Measurements from ENCODE around the gene PRAMEF4. TPM values are rescaled to one million over a fixed set of nuclear protein-coding genes. Genes with fewer than 3 reads are reported as not detected.
"Not testable (repeated sequence)": the region's sequence is repeated elsewhere in the genome, so short reads cannot be mapped to it uniquely, and the experiment has no call there.

The PRAMEF4 gene
- total RNA-seq, 2 experiments from 2014 or later: not detected

DNA sequence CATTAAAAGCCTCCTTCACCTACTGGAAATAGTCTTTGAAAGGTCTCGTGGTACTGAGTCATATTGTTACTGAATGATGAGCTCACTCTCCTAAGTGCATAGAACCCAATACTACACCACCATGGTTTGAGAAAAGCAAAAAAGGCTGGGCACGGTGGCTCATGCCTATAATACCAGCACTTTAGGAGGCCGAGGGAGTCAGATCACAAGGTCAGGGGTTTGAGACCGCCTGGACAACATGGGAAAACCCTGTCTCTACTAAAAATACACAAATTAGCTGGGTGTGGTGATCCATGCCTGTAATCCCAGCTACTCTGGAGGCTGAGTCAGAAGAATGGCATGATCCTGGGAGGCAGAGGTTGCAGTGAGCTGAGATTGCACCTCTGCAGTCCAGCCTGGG, 34.2 kb downstream of the PRAMEF4 start:
- Mint-ChIP-seq H3K9me3 (peaks cover 3% of the 10 kb centered on the region), H3K27me3 (peaks cover 8% of the 10 kb centered on the region), H3K4me3 (no peak overlapping the region), H3K27ac (no peak overlapping the region), H3K36me3 (ENCODE audit: low read depth) (no peaks in the 10 kb centered on the region), H3K4me1 (ENCODE audit: low read depth) (no peaks in the 10 kb centered on the region)
- intact Hi-C loops (cut with micrococcal nuclease): no loop called here
- CTCF ChIA-PET: no interaction called here
- DNase-seq: no peak
- no peak for ATAC-seq
- no peak for TF ChIP-seq CTCF (IDR thresholded peaks at IDR 0.05)
- POLR2A ChIA-PET: no interaction called here

DNA sequence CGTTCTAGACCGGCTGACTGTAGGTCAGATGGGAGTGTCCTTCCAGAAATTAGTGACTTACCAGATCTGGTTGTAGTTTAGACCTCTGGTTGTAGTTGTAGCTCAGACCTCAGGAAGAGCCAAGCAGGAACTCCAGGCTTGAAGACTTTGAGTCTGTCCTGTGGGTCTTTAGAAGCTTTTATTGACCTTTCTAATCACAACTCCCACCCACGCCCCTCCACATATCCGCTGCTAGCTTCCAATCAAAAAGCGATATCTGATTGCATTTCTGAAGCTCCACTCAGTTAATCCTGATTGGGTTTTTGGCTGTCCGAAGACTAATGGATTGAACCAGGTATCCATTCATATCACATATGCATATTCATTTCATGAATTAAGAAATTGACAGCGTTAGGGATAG, 37.4 kb downstream of the PRAMEF4 start, which contains the start of gene HNRNPCL1:
Gene HNRNPCL1 (minus strand): TSS at position 101 of the 400 bp plus-strand sequence. CDS start 431 bp downstream, outside the sequence.
- H3K27ac Mint-ChIP-seq, CTCF ChIA-PET: not testable (repeated sequence)

GRCh38 chr1:12833251-12833650, 52.8 kb downstream of the PRAMEF4 start:
- H3K4me3 Mint-ChIP-seq; H3K9me3 Mint-ChIP-seq; H3K27me3 Mint-ChIP-seq; ATAC-seq; H3K36me3 Mint-ChIP-seq (ENCODE audit: low read depth); H3K4me1 Mint-ChIP-seq (ENCODE audit: low read depth); H3K27ac Mint-ChIP-seq; DNase-seq; CTCF ChIA-PET; POLR2A ChIA-PET; intact Hi-C loops (cut with micrococcal nuclease): not testable (repeated sequence)

More for the DNA sequence above, 37.4 kb downstream of the PRAMEF4 start, which contains the start of gene HNRNPCL1:
- DNase-seq; H3K9me3 Mint-ChIP-seq; H3K4me1 Mint-ChIP-seq (ENCODE audit: low read depth); ATAC-seq; POLR2A ChIA-PET; H3K36me3 Mint-ChIP-seq (ENCODE audit: low read depth); H3K27me3 Mint-ChIP-seq; H3K4me3 Mint-ChIP-seq; intact Hi-C loops (cut with micrococcal nuclease): not testable (repeated sequence)

DNA sequence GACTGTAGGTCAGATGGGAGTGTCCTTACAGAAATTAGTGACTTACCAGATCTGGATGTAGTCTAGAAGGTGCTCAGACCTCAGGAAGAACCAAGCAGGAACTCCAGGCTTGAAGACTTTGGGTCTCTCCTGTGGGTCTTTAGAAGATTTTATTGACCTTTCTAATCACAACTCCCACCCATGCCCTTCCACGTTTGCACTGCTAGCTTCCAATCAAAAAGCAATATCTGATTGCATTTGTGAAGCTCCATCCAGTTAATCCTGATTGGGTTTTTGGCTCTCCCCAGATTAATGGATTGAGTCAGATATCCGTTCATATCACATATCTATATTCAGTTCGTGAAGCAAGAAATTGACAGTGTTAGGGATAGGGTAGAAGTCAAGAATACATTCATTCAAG, 54.7 kb downstream of the PRAMEF4 start, which contains the start of gene PRAMEF11:
Gene PRAMEF11 (minus strand): TSS at position 101 of the 400 bp plus-strand sequence. CDS start 2,621 bp downstream, outside the sequence.
- ATAC-seq; H3K27me3 Mint-ChIP-seq; H3K27ac Mint-ChIP-seq; DNase-seq; POLR2A ChIA-PET; CTCF ChIA-PET; H3K36me3 Mint-ChIP-seq (ENCODE audit: low read depth); H3K4me1 Mint-ChIP-seq (ENCODE audit: low read depth); H3K9me3 Mint-ChIP-seq; H3K4me3 Mint-ChIP-seq; intact Hi-C loops (cut with micrococcal nuclease): not testable (repeated sequence)

Other genes starting within 250 kb of the PRAMEF4 start
- not detected for gene AADACL4, start 242.1 kb downstream of the PRAMEF4 start, total RNA-seq
- not detected for gene AADACL3, start 170.1 kb downstream of the PRAMEF4 start, total RNA-seq
- gene CFAP107, start 140.0 kb downstream of the PRAMEF4 start, total RNA-seq: not detected
- gene PRAMEF12, start 112.5 kb downstream of the PRAMEF4 start, total RNA-seq: not detected
- gene PRAMEF1, start 94.8 kb downstream of the PRAMEF4 start, total RNA-seq: not detected
- gene PRAMEF11, start 54.8 kb downstream of the PRAMEF4 start, total RNA-seq: not detected
- not detected for gene HNRNPCL1, start 37.5 kb downstream of the PRAMEF4 start, total RNA-seq
- gene PRAMEF2, start 29.1 kb downstream of the PRAMEF4 start, total RNA-seq: not detected
- not detected for gene PRAMEF10, start 12.1 kb upstream of the PRAMEF4 start, total RNA-seq
- gene PRAMEF7, start 30.4 kb upstream of the PRAMEF4 start, total RNA-seq: not detected
- not detected for gene PRAMEF6, start 61.4 kb upstream of the PRAMEF4 start, total RNA-seq
- gene PRAMEF27, start 170.4 kb upstream of the PRAMEF4 start, total RNA-seq: not detected
- not detected for gene HNRNPCL3, start 174.6 kb upstream of the PRAMEF4 start, total RNA-seq
- not detected for gene PRAMEF25, start 184.6 kb upstream of the PRAMEF4 start, total RNA-seq
- gene HNRNPCL2, start 230.7 kb upstream of the PRAMEF4 start, total RNA-seq: not detected